GM21529 (cell line): ENCODE measurements around the gene GMEB2.
"Not testable (repeated sequence)": the region's sequence is repeated elsewhere in the genome, so short reads cannot be mapped to it uniquely, and the experiment has no call there.

Experiments
- ATAC-seq: cut with Tn5 transposase; IDR thresholded peaks from one replicate; pipeline ENCODE4 v1.9.1; 2021; ENCODE audit not compliant: unreplicated experiment

Gene GMEB2

GRCh38 chr20:63626424-63627128 is at the start of gene GMEB2:
GMEB2 (minus strand) TSS chr20:63627101; CDS start chr20:63619397, 7,704 bp downstream.
- ATAC-seq: peak; percentile 44

- no peak for ATAC-seq
These were observed 48.9 kb upstream of the GMEB2 start for GRCh38 chr20:63675681-63676368.

- ATAC-seq: no peak
These were observed 47.0 kb upstream of the GMEB2 start for GRCh38 chr20:63673951-63674350.

- no peak for ATAC-seq
These were observed 45.8 kb upstream of the GMEB2 start for GRCh38 chr20:63672666-63673065.

- ATAC-seq: not testable (repeated sequence)
These were observed 44.8 kb upstream of the GMEB2 start for GRCh38 chr20:63671695-63672094.

- ATAC-seq: no peak
These were observed 41.5 kb upstream of the GMEB2 start for GRCh38 chr20:63668351-63668750.

- no peak for ATAC-seq
These were observed 41.0 kb upstream of the GMEB2 start for GRCh38 chr20:63667858-63668257.

- no peak for ATAC-seq
These were observed 38.8 kb upstream of the GMEB2 start for GRCh38 chr20:63665708-63666107.

GRCh38 chr20:63664861-63665594 is 38.1 kb upstream of the GMEB2 start:
- ATAC-seq: no peak

- no peak for ATAC-seq
These were observed 37.4 kb upstream of the GMEB2 start for GRCh38 chr20:63664143-63664851.

GRCh38 chr20:63663332-63664066 is 36.6 kb upstream of the GMEB2 start:
- no peak for ATAC-seq

GRCh38 chr20:63662813-63663189 is 35.9 kb upstream of the GMEB2 start:
- no peak for ATAC-seq

- ATAC-seq: no peak
These were observed 35.3 kb upstream of the GMEB2 start for GRCh38 chr20:63661959-63662812.

GRCh38 chr20:63661108-63661507 is 34.2 kb upstream of the GMEB2 start:
- no peak for ATAC-seq

- ATAC-seq: no peak
These were observed 33.7 kb upstream of the GMEB2 start for GRCh38 chr20:63660622-63661021.

- not testable (repeated sequence) for ATAC-seq
These were observed 33.3 kb upstream of the GMEB2 start for GRCh38 chr20:63660174-63660573.

- no peak for ATAC-seq
These were observed 32.5 kb upstream of the GMEB2 start for GRCh38 chr20:63659370-63659769.

- ATAC-seq: peak; percentile 21
These were observed 31.9 kb upstream of the GMEB2 start for GRCh38 chr20:63658749-63659187.

- peak; percentile 76 for ATAC-seq
These were observed 31.2 kb upstream of the GMEB2 start, which contains the start of gene RTEL1 for GRCh38 chr20:63657937-63658748. RTEL1 (plus strand) TSS chr20:63658312; CDS start chr20:63659403, 1,091 bp downstream.
